Mammary epithelial cell (primary cell): Measurements from ENCODE around the gene INPP5D.

Source experiments
- CTCF ChIP-seq, 2 donors: IDR thresholded peaks in 1 of 2; conservative IDR thresholded peaks in 1 of 2; 2 replicates each; pipeline ENCODE4 v1.5.1; 2011 to 2012; ENCODE audit warnings: inconsistent platforms in 2 of 2, low read length in 2 of 2, mild to moderate bottlenecking in 2 of 2, control low read depth in 1 of 2, low read depth in 1 of 2; ENCODE audit not compliant: insufficient read depth in 1 of 2; ENCODE audit errors: extremely low read depth in 1 of 2
- EZH2 ChIP-seq: IDR thresholded peaks from 2 replicates; pipeline ENCODE4 v1.6.1; 2012; ENCODE audit warnings: low read length, inconsistent platforms, borderline replicate concordance

GRCh38 chr2:233010569-233011267, 49.4 kb upstream of the INPP5D start:
- TF ChIP-seq CTCF (conservative IDR thresholded peaks at IDR 0.05 in 1 of 2, IDR thresholded peaks at IDR 0.05 in 1 of 2; ENCODE audit: extremely low read depth in 1 of 2, insufficient read depth in 1 of 2, low read depth in 1 of 2, low read length in 2 of 2) (no peak), EZH2 (no peak)
